WTC11 (cell line): ENCODE results near the gene FAM240A.

ENCODE experiments used
- ZNF263 ChIP-seq: sonication (generic); formaldehyde crosslinking; IDR thresholded peaks from 2 replicates; pipeline ENCODE4 v1.8.1; 2022; ENCODE audit warnings: low read depth, mild to moderate bottlenecking, moderate library complexity, missing genetic modification reagents
- TF ChIP-seq, protein P1 (sequence below): sonication (generic); formaldehyde crosslinking; IDR thresholded peaks from 2 replicates; pipeline ENCODE4 v1.8.1; 2022; ENCODE audit warnings: mild to moderate bottlenecking, missing genetic modification reagents, moderate library complexity, borderline replicate concordance
- TF ChIP-seq, protein P2 (sequence below): sonication (generic); formaldehyde crosslinking; conservative IDR thresholded peaks from 2 replicates; pipeline ENCODE4 v1.8.1; 2022; ENCODE audit warnings: mild to moderate bottlenecking, missing genetic modification reagents

DNA sequence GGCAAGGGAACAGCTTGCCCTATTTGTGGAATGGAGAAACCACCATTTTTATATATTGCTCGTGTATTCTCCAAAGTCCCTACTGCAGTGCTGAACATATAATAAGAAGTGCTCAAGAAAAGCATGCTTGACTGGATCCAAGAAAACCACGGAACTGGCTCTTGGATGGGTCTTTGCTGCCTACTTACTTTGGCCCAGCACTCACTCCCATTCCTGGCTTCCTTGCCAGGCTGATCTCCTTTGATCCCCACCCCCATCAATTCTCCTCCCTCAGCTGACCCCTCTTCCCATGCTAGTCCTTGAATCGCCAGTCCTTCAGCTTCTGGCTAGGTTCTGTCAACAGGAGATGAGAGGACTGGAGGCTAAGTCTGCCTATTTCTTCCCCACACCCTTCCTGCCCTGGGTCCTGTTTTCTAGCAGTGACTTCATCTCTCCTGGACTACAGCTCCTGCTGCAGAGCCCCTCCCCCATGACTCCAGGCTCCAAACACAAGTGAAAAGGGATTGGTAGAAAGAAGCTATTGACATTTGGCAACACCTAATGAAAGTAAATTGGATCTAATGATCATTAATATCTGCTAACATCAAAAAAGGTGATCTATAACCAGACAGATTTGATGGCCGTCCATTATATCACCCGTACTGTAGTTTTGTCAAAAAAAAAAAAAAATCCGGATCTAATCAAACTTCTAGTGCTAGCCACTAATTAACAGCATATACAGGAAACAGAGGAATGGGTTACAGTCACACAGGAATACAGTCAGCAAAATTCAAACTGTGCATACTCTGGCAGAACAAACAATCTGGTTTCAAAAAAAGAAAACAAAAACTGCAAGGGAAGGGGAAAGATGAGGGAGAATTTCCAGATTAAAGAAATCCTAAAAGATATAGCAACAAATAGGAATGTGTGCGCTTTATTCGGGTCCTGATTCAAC is 7.8 kb downstream of the FAM240A start:
- TF ChIP-seq, protein P1, sequence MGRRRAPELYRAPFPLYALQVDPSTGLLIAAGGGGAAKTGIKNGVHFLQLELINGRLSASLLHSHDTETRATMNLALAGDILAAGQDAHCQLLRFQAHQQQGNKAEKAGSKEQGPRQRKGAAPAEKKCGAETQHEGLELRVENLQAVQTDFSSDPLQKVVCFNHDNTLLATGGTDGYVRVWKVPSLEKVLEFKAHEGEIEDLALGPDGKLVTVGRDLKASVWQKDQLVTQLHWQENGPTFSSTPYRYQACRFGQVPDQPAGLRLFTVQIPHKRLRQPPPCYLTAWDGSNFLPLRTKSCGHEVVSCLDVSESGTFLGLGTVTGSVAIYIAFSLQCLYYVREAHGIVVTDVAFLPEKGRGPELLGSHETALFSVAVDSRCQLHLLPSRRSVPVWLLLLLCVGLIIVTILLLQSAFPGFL (CRISPR knock-in tag): no peak
- no peak for TF ChIP-seq ZNF263 (CRISPR knock-in tag)
- TF ChIP-seq, protein P2, sequence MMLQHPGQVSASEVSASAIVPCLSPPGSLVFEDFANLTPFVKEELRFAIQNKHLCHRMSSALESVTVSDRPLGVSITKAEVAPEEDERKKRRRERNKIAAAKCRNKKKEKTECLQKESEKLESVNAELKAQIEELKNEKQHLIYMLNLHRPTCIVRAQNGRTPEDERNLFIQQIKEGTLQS: no peak
